Liver (tissue), 9 donors: ENCODE results near the gene CEACAM16. TPM values are rescaled to one million over a fixed set of nuclear protein-coding genes. Genes with fewer than 3 reads are reported as not detected.

Source experiments
- DNase-seq: peaks from one replicate; pipeline ENCODE4 v3.0.0-alpha.2; 2017; ENCODE audit warnings: low spot score
- H3K27ac ChIP-seq, 2 donors: one replicate each; pipeline ENCODE4 v1.7.0; 2013; ENCODE audit warnings: inconsistent platforms in 2 of 2, low read length in 2 of 2, control low read depth in 1 of 2, low read depth in 1 of 2, mild to moderate bottlenecking in 1 of 2
- H3K27me3 ChIP-seq, 4 donors: one replicate each; pipeline versions ENCODE4 v1.6.1 to v1.7.0; 2013; ENCODE audit warnings: low read length in 3 of 4, inconsistent platforms in 1 of 4, mild to moderate bottlenecking in 1 of 4, moderate library complexity in 1 of 4; ENCODE audit not compliant: control insufficient read depth in 4 of 4, insufficient read depth in 4 of 4
- H3K36me3 ChIP-seq, 4 donors: one replicate each; pipeline versions ENCODE4 v1.6.1 to v1.7.0; 2013; ENCODE audit warnings: low read length in 3 of 4, mild to moderate bottlenecking in 3 of 4, low read depth in 1 of 4, moderate library complexity in 1 of 4; ENCODE audit not compliant: control insufficient read depth in 4 of 4, insufficient read depth in 3 of 4
- H3K4me1 ChIP-seq, 4 donors: one replicate each; pipeline versions ENCODE4 v1.6.1 to v1.7.0; 2013; ENCODE audit warnings: low read length in 3 of 4, mild to moderate bottlenecking in 3 of 4, moderate library complexity in 1 of 4; ENCODE audit not compliant: control insufficient read depth in 4 of 4, insufficient read depth in 4 of 4
- H3K4me3 ChIP-seq, 3 donors: one replicate each; pipeline versions ENCODE4 v1.6.1 to v1.7.0; 2013; ENCODE audit warnings: low read length in 3 of 3, control low read depth in 1 of 3, low read depth in 1 of 3, mild to moderate bottlenecking in 1 of 3
- H3K9ac ChIP-seq, 2 donors: one replicate each; pipeline ENCODE4 v1.7.0; 2013; ENCODE audit warnings: low read length in 2 of 2, mild to moderate bottlenecking in 2 of 2, moderate library complexity in 2 of 2, control low read depth in 1 of 2, low read depth in 1 of 2
- H3K9me3 ChIP-seq, 4 donors: one replicate each; pipeline versions ENCODE4 v1.6.1 to v1.7.0; 2013; ENCODE audit warnings: low read length in 3 of 4; ENCODE audit not compliant: control insufficient read depth in 4 of 4
- ATF3 ChIP-seq: IDR thresholded peaks from 2 replicates; pipeline ENCODE4 v1.6.1; 2016; ENCODE audit warnings: antibody characterized with exemption
- CTCF ChIP-seq: fragments of 150-350 bp; IDR thresholded peaks from 2 replicates; pipeline ENCODE4 v1.5.1; 2017; ENCODE audit warnings: improper control_type of control experiment, low read depth, low read length; ENCODE audit not compliant: missing input control
- EGR1 ChIP-seq, 2 donors: IDR thresholded peaks; 2 replicates each; pipeline ENCODE4 v1.6.1; 2016 to 2018; ENCODE audit warnings: antibody characterized with exemption in 2 of 2, low read depth in 2 of 2
- FOXA1 ChIP-seq: IDR thresholded peaks from 2 replicates; pipeline ENCODE4 v1.6.1; 2016; ENCODE audit warnings: antibody characterized with exemption
- FOXA2 ChIP-seq: IDR thresholded peaks from 2 replicates; pipeline ENCODE4 v1.6.1; 2016; ENCODE audit warnings: antibody characterized with exemption
- GABPA ChIP-seq, 2 donors: IDR thresholded peaks in 1 of 2; conservative IDR thresholded peaks in 1 of 2; 2 replicates each; pipeline ENCODE4 v1.6.1; 2016; ENCODE audit warnings: antibody characterized with exemption in 2 of 2, mild to moderate bottlenecking in 1 of 2, moderate library complexity in 1 of 2
- HNF4A ChIP-seq, 2 donors: conservative IDR thresholded peaks; 2 replicates each; pipeline ENCODE4 v1.6.1; 2016; ENCODE audit warnings: antibody characterized with exemption in 2 of 2, mild to moderate bottlenecking in 2 of 2
- HNF4G ChIP-seq: IDR thresholded peaks from 2 replicates; pipeline ENCODE4 v1.6.1; 2016; ENCODE audit warnings: antibody characterized with exemption
- JUND ChIP-seq, 2 donors: IDR thresholded peaks; 2 replicates each; pipeline ENCODE4 v1.6.1; 2016; ENCODE audit warnings: antibody characterized with exemption in 2 of 2
- MAX ChIP-seq: IDR thresholded peaks from 2 replicates; pipeline ENCODE4 v1.6.1; 2016; ENCODE audit warnings: antibody characterized with exemption
- NR2F2 ChIP-seq: IDR thresholded peaks from 2 replicates; pipeline ENCODE4 v1.6.1; 2016; ENCODE audit warnings: antibody characterized with exemption
- RAD21 ChIP-seq, 2 donors: IDR thresholded peaks; 2 replicates each; pipeline ENCODE4 v1.6.1; 2016; ENCODE audit warnings: antibody characterized with exemption in 2 of 2, mild to moderate bottlenecking in 2 of 2
- REST ChIP-seq: IDR thresholded peaks from 2 replicates; pipeline ENCODE4 v1.6.1; 2016; ENCODE audit warnings: antibody characterized with exemption, mild to moderate bottlenecking
- RXRA ChIP-seq, 2 donors: IDR thresholded peaks; 2 replicates each; pipeline ENCODE4 v1.6.1; 2017 to 2018; ENCODE audit warnings: antibody characterized with exemption in 2 of 2, mild to moderate bottlenecking in 1 of 2
- SP1 ChIP-seq: IDR thresholded peaks from 2 replicates; pipeline ENCODE4 v1.6.1; 2018; ENCODE audit warnings: antibody characterized with exemption, mild to moderate bottlenecking
- TAF1 ChIP-seq: conservative IDR thresholded peaks from 2 replicates; pipeline ENCODE4 v1.6.1; 2016; ENCODE audit warnings: antibody characterized with exemption, mild to moderate bottlenecking
- YY1 ChIP-seq: IDR thresholded peaks from 2 replicates; pipeline ENCODE4 v1.6.1; 2016; ENCODE audit warnings: antibody characterized with exemption, mild to moderate bottlenecking
- ZBTB33 ChIP-seq: IDR thresholded peaks from 2 replicates; pipeline ENCODE4 v1.6.1; 2016; ENCODE audit warnings: antibody characterized with exemption
- WGBS: extraction: QIAGEN DNeasy Blood & Tissue Kit; methylation state at CpG from one replicate; pipeline ENCODE4 v1.1.7; 2013; 5-methylcytosine and 5-hydroxymethylcytosine counted together
- polyA plus RNA-seq, 2 donors: library from polyadenylated mRNA; stranded (reverse) in 1 of 2; unstranded in 1 of 2; fragments of 200-250 nt in 1 of 2; fragments of >200 nt in 1 of 2; fragmentation: Nextera tagmentation in 1 of 2; extraction: Ambion mirVana in 1 of 2; gene quantifications; one replicate each; pipeline versions ENCODE4 v1.2.1 to v1.2.3, GENCODE V29; 2013 to 2015
- total RNA-seq, 2 donors: library from RNA; depleted of rRNA; stranded (reverse); fragments of >200 nt; gene quantifications; one replicate each; pipeline ENCODE4 v1.2.3, GENCODE V29; 2014
- donor health status: healthy.
- donor health status: healthy.
- donor health status: healthy.
- donor health status: healthy.
- donor health status: healthy.

Gene CEACAM16
- total and polyA plus RNA-seq, 4 donors: 0.09 TPM; not detected in 3

GRCh38 chr19:44725251-44725650 is 26.3 kb downstream of the CEACAM16 start:
- Histone ChIP-seq H3K4me3 (peak overlapping the region in 2 of 3 donors; percentile 10 to 56), H3K4me1 (peaks cover 10 to 49% (median 37%) of the 10 kb centered on the region in 4 donors), H3K36me3 (no peaks in the 10 kb centered on the region), H3K27me3 (no peaks in the 10 kb centered on the region), H3K9ac (peak overlapping the region in 1 of 2 donors; percentile 5), H3K27ac (peak overlapping the region; percentile 90 to 97), H3K9me3 (no peaks in the 10 kb centered on the region)
- peak; percentile 66 for DNase-seq
- 8% methylated on average over 18 of the region's 18 CpGs for WGBS
- peak; percentile 10 for TF ChIP-seq NR2F2
- TF ChIP-seq CTCF: no peak
- no peak for TF ChIP-seq GABPA (IDR thresholded peaks at IDR 0.05 in 1 of 2, conservative IDR thresholded peaks at IDR 0.05 in 1 of 2)
- TF ChIP-seq FOXA1: peak; percentile 7
- TF ChIP-seq HNF4G: peak; percentile 96
- TF ChIP-seq YY1: no peak
- no peak for TF ChIP-seq ATF3
- TF ChIP-seq SP1: peak; percentile 93
- peak; percentile 92 to 95 for TF ChIP-seq HNF4A (conservative IDR thresholded peaks at IDR 0.05)
- TF ChIP-seq RXRA (IDR thresholded peaks at IDR 0.05): peak; percentile 92 to 95
- TF ChIP-seq RAD21 (IDR thresholded peaks at IDR 0.05): peak; percentile 31 to 66
- TF ChIP-seq ZBTB33: peak; percentile 67
- peak; percentile 29 for TF ChIP-seq REST
- TF ChIP-seq FOXA2: no peak
- TF ChIP-seq TAF1: no peak
- peak; percentile 83 for TF ChIP-seq MAX
- peak in 1 of 2 donors; percentile 67 for TF ChIP-seq JUND (IDR thresholded peaks at IDR 0.05)
- TF ChIP-seq EGR1 (IDR thresholded peaks at IDR 0.05; ENCODE audit: low read depth in 2 of 2): peak; percentile 19 to 82
